ENCODE measurements around the gene CBX8. TPM values are rescaled to one million over a fixed set of nuclear protein-coding genes. Genes with fewer than 3 reads are reported as not detected.

The CBX8 gene
- total RNA-seq, 4 donors from 2014 or later, result 1.7 to 3.5 (median 2.7) TPM

- no peak overlapping the region for H3K27ac ChIP-seq
- TF ChIP-seq, protein P1, sequence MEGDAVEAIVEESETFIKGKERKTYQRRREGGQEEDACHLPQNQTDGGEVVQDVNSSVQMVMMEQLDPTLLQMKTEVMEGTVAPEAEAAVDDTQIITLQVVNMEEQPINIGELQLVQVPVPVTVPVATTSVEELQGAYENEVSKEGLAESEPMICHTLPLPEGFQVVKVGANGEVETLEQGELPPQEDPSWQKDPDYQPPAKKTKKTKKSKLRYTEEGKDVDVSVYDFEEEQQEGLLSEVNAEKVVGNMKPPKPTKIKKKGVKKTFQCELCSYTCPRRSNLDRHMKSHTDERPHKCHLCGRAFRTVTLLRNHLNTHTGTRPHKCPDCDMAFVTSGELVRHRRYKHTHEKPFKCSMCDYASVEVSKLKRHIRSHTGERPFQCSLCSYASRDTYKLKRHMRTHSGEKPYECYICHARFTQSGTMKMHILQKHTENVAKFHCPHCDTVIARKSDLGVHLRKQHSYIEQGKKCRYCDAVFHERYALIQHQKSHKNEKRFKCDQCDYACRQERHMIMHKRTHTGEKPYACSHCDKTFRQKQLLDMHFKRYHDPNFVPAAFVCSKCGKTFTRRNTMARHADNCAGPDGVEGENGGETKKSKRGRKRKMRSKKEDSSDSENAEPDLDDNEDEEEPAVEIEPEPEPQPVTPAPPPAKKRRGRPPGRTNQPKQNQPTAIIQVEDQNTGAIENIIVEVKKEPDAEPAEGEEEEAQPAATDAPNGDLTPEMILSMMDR (IDR thresholded peaks at IDR 0.05), result no peak
- no peak for TF ChIP-seq POLR2A (IDR thresholded peaks at IDR 0.05)
- DNase-seq, result no peak
- H3K4me1 ChIP-seq, result peaks cover 7 to 12% of the 10 kb centered on the region in 2 donors
- H3K36me3 ChIP-seq, result no peaks in the 10 kb centered on the region
- H3K4me3 ChIP-seq (replicated peaks in 1 of 3), result no peak overlapping the region
- H3K9me3 ChIP-seq, result no peaks in the 10 kb centered on the region
- intact Hi-C loops (cut with DNase I), result no loop called here
- peaks cover 1% of the 10 kb centered on the region for H3K27me3 ChIP-seq
- 92 to 97% methylated on average over 13 of the region's 13 CpGs for WGBS, 2 donors
Measured at GRCh38 chr17:79819534-79820276, 22.8 kb upstream of the CBX8 start.

DNA sequence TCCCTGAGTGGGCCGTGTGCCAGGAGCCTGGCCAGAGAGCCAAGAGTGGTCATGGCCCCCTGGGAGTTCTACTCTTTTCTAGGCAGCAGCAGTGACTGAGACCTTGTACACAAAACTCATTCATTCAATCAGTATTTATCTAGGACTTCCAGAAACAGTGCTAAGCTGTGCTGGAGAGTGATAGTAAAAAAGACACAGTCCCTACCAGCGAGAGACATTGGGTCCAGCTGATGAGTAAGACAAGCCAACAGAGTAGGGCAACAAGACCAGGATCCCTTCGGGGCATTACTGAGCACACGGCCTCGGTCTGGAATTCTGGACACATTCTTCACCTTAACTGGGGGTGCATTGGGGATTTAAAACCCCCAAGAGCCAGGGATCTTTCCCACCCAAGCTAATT lies 22.2 kb upstream of the CBX8 start:
- intact Hi-C loops (cut with DNase I), result no loop called here
- H3K4me1 ChIP-seq, result peaks cover 13 to 18% of the 10 kb centered on the region in 2 donors
- no peak for DNase-seq
- H3K4me3 ChIP-seq (replicated peaks in 1 of 3), result no peak overlapping the region
- H3K36me3 ChIP-seq, result no peaks in the 10 kb centered on the region
- no peak overlapping the region for H3K27ac ChIP-seq
- no peak for TF ChIP-seq POLR2A (IDR thresholded peaks at IDR 0.05)
- TF ChIP-seq, protein P1 (IDR thresholded peaks at IDR 0.05), result no peak
- H3K27me3 ChIP-seq, result peaks cover 8% of the 10 kb centered on the region
- 82 to 85% methylated on average over 5 of the region's 5 CpGs for WGBS, 2 donors
- no peaks in the 10 kb centered on the region for H3K9me3 ChIP-seq

DNA sequence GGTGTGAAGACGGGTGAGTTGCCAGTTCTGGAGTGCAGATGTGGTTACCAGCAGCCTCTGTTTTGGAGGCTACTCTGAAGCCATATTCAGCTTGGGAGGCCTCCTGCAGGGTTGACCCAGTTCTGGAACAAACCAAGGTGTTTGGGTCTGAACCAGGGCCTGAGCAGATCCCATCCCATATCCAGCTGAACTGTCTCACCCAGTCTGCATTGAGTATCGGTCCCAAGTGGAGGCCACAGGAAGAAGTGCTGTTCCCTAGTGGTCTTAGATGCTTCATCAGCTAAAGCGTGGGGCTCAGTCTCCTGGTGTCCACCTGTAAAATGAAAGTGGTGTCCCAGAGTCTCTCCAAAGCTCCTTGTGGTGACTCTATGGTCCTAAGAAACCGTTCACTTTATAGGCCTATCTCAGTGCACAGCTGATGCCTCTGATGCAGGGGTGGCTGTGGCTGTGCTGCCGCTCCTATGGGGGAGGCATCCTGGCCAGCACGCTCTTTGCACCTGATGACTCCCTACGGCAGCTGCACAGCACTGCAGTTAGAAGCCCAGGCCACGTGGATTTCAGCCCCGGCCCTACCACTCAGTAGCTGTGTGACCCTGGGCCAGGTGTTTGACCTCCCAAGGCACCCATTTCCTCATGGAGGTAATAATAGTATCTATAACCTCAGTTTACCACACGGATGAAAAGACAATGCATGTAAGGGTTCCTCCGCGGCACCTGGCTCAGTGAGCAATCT lies 21.3 kb upstream of the CBX8 start:
- no peak overlapping the region for H3K4me3 ChIP-seq (replicated peaks in 1 of 3)
- intact Hi-C loops (cut with DNase I), result no loop called here
- H3K27me3 ChIP-seq, result peaks cover 11% of the 10 kb centered on the region

DNA sequence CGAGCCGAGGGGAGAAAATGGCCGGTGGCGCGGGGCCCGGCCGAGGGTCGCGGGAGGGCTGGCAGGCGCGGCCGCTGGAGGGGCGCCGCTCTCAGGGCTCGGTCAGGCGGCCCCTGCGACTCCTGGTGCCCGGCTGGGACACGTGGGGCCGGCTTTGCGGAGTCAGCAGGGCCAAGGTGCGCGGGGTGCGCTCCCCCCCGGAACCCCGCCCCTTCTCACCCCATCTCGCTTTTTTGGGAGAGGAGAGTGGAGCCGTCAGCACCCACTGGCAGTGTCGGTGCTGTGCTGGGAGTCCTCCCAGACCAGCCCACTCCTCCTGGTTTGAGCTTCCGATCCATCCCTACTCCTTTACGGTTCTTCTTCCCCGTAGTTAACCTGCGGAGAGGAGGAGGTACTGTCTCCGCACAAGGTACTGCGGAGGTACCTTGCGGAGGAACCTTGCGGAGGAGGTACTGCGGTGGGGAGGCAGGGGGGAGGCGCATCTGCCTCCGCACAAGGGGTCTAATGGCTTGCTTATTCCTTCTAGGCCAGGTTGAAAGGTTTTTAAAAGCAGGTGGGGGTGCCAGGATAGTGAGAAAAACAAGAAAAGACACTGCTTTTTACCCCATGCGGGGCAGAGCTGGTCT lies 19.1 kb upstream of the CBX8 start:
- WGBS, 2 donors, result 69 to 79% methylated on average over 18 to 30 of the region's 41 CpGs

More for the DNA sequence above, 21.3 kb upstream of the CBX8 start:
- no peak for DNase-seq
- Histone ChIP-seq H3K36me3 (no peaks in the 10 kb centered on the region), H3K27ac (no peak overlapping the region), H3K4me1 (peaks cover 17 to 23% of the 10 kb centered on the region in 2 donors), H3K9me3 (no peaks in the 10 kb centered on the region)
- 94 to 96% methylated on average over 7 to 12 of the region's 12 CpGs for WGBS, 2 donors
- TF ChIP-seq, protein P1 (IDR thresholded peaks at IDR 0.05), result no peak
- TF ChIP-seq POLR2A (IDR thresholded peaks at IDR 0.05), result no peak

More for the DNA sequence above, 19.1 kb upstream of the CBX8 start:
- H3K4me3 ChIP-seq (replicated peaks in 1 of 3), result peak overlapping the region in 1 of 3 donors; percentile 17
- no peaks in the 10 kb centered on the region for H3K9me3 ChIP-seq
- H3K27me3 ChIP-seq, result peaks cover 32% of the 10 kb centered on the region
- DNase-seq, result no peak
- TF ChIP-seq, protein P1 (IDR thresholded peaks at IDR 0.05), result no peak
- TF ChIP-seq POLR2A (IDR thresholded peaks at IDR 0.05), result no peak
- H3K27ac ChIP-seq, result no peak overlapping the region
- H3K4me1 ChIP-seq, result peaks cover 29 to 44% of the 10 kb centered on the region in 2 donors
- no peaks in the 10 kb centered on the region for H3K36me3 ChIP-seq
- intact Hi-C loops (cut with DNase I), result no loop called here

All from thyroid gland (tissue), 4 donors.